ENCODE measurements around the gene SAC3D1. TPM values are rescaled to one million over a fixed set of nuclear protein-coding genes. Genes with fewer than 3 reads are reported as not detected.

SAC3D1 gene
- total and polyA plus RNA-seq, 2 of the 8 experiments (the other 6 are each of a cell fraction or from before 2014, with no cell fraction given): 19.4 to 25.8 TPM

GRCh38 chr11:65013888-65014725, 26.9 kb upstream of the SAC3D1 start, which contains the start of gene ARL2:
Gene ARL2 (plus strand): TSS chr11:65014160. CDS start chr11:65014208, 48 bp downstream.
- Histone ChIP-seq H3K4me3 (ENCODE audit: extremely low read depth in 1 of 4, insufficient read depth in 2 of 4, low read depth in 3 of 4, low read length in 4 of 4) (peak within 1 kb of the TSS; percentile 66 to 92 (median 86)), H3K36me3 (ENCODE audit: control insufficient read depth in 2 of 4, insufficient read depth in 4 of 4, low read length in 3 of 4) (peaks cover 0 to 9% (median 7%) of the 10 kb centered on the region in 4 experiments; a peak in 4 of 8 replicates), H3K4ac (replicated peaks; ENCODE audit: insufficient read length, low read depth, low read length) (peak within 1 kb of the TSS; percentile 65), H2BK5ac (ENCODE audit: low read depth, low read length) (0 out of 2 replicates have a peak within 1 kb of the TSS, but pooled peaks have one; percentile 30), H2AK5ac (ENCODE audit: low read depth, low read length) (no peak within 1 kb of the TSS), H4K8ac (ENCODE audit: extremely low read depth, insufficient read depth, low read length) (peak within 1 kb of the TSS; percentile 81), H2BK20ac (ENCODE audit: low read length) (no peak within 1 kb of the TSS), H3K18ac (ENCODE audit: extremely low read depth, low read length) (peak within 1 kb of the TSS; percentile 93), H3K56ac (replicated peaks; ENCODE audit: insufficient read length, low read depth, low read length) (peak within 1 kb of the TSS; percentile 90), H3K14ac (ENCODE audit: insufficient read length) (no peak within 1 kb of the TSS), H2BK12ac (ENCODE audit: low read depth, low read length) (0 out of 2 replicates have a peak within 1 kb of the TSS, but pooled peaks have one; percentile 71), H3K23ac (ENCODE audit: insufficient read length) (no peak within 1 kb of the TSS), H2BK15ac (ENCODE audit: low read length) (peak within 1 kb of the TSS; percentile 54; the same call in 1 of the 2 replicates), H3K4me1 (replicated peaks in 1 of 4; ENCODE audit: control insufficient read depth in 3 of 4, insufficient read depth in 4 of 4, low read length in 3 of 4) (peaks cover 0 to 7% (median under 1%) of the 10 kb centered on the region in 4 experiments; a peak in 4 of 7 replicates), H2AFZ (ENCODE audit: low read length) (peak within 1 kb of the TSS; percentile 1; the same call in 1 of the 2 replicates), H3K9me3 (ENCODE audit: insufficient read depth in 2 of 2, low read depth in 1 of 2, low read length in 1 of 2) (no peaks in the 10 kb centered on the region), H4K91ac (replicated peaks; ENCODE audit: insufficient read length, low read length) (peak within 1 kb of the TSS; percentile 52), H3K79me2 (ENCODE audit: control insufficient read depth in 1 of 2, insufficient read depth in 2 of 2, low read length in 2 of 2) (peaks cover 0 to 10% of the 10 kb centered on the region in 2 experiments; a peak in 1 of 4 replicates), H4K20me1 (replicated peaks in 1 of 2; ENCODE audit: control insufficient read depth in 1 of 2, insufficient read depth in 2 of 2, low read length in 2 of 2) (peaks cover 3 to 5% of the 10 kb centered on the region in 2 experiments), H2BK120ac (replicated peaks; ENCODE audit: low read depth, low read length) (no peak within 1 kb of the TSS), H3K79me1 (ENCODE audit: low read depth, low read length) (no peaks in the 10 kb centered on the region), H3K27me3 (replicated peaks in 1 of 4; ENCODE audit: control insufficient read depth in 3 of 4, extremely low read depth in 1 of 4, insufficient read depth in 3 of 4, low read length in 3 of 4) (no peaks in the 10 kb centered on the region), H4K5ac (ENCODE audit: insufficient read length, low read depth, low read length) (peak within 1 kb of the TSS; percentile 86), H3K27ac (ENCODE audit: low read depth, low read length) (peak within 1 kb of the TSS; percentile 88), H3K4me2 (ENCODE audit: insufficient read depth in 1 of 2, low read depth in 2 of 2, low read length in 2 of 2) (peak within 1 kb of the TSS; percentile 2 to 92), H3K23me2 (ENCODE audit: low read depth, low read length) (peaks cover 2% of the 10 kb centered on the region; the same call in 1 of the 2 replicates), H3K9ac (replicated peaks in 1 of 4; ENCODE audit: extremely low read depth in 1 of 4, low read depth in 3 of 4, low read length in 3 of 4) (peak within 1 kb of the TSS in 3 of 4 experiments; percentile 65 to 79 (median 73); a peak in 6 of 7 replicates)
- DNase-seq (ENCODE audit: low read depth in 1 of 2, low spot score in 2 of 2): peak; percentile 78 to 94
- no peak for FAIRE-seq
- 1% methylated on average over 82 of the region's 96 CpGs; no CpG with 5 or more reads in 1 of the 2 experiments for WGBS, 2 experiments (ENCODE audit: extremely low coverage in 1 of 2, insufficient coverage in 1 of 2, insufficient read length in 1 of 2, insufficient replicate concordance in 2 of 2, low coverage in 1 of 2, low lambda C conversion rate in 2 of 2, missing lambda C conversion rate in 1 of 2)
- POLR2A ChIA-PET (ENCODE audit: partially characterized antibody): interaction anchor here (0.7 to 3.7 kb wide), 20 partner anchors 9 to 235 kb away, joined by 3 to 20 read pairs (median 4); partner anchors contain the start of genes BATF2, FAU, GPHA2 and MRPL49
- CTCF ChIA-PET (ENCODE audit: partially characterized antibody): interaction anchor here (0.6 to 6.5 kb wide), 44 partner anchors 8 to 232 kb away, joined by 3 to 48 read pairs (median 5); partner anchors contain the start of genes BATF2, EHD1, NAALADL1 and SAC3D1
- TF ChIP-seq CREB1 (IDR thresholded peaks at IDR 0.05): peak; percentile 64
- peak; percentile 36; the same call in 1 of the 2 replicates for TF ChIP-seq BACH1 (IDR thresholded peaks at IDR 0.05; ENCODE audit: low read length)
- TF ChIP-seq RFX5 (IDR thresholded peaks at IDR 0.05; ENCODE audit: borderline replicate concordance, low read depth, low read length): no peak
- TF ChIP-seq CHD2 (IDR thresholded peaks at IDR 0.05; ENCODE audit: low read length): no peak
- TF ChIP-seq ASH2L (IDR thresholded peaks at IDR 0.05; ENCODE audit: low read length): peak; percentile 87
- TF ChIP-seq KDM1A (IDR thresholded peaks at IDR 0.05; ENCODE audit: borderline replicate concordance, low read length): no peak
- no peak for TF ChIP-seq HDAC6 (IDR thresholded peaks at IDR 0.05; ENCODE audit: low read depth, low read length)
- TF ChIP-seq RBBP5 (IDR thresholded peaks at IDR 0.05; ENCODE audit: borderline replicate concordance, low read depth, low read length): no peak
- peak; percentile 90 for TF ChIP-seq KDM4A (IDR thresholded peaks at IDR 0.05; ENCODE audit: low read depth, low read length, severe bottlenecking)
- no peak for TF ChIP-seq EP300 (IDR thresholded peaks at IDR 0.05; ENCODE audit: borderline replicate concordance in 1 of 2, low read depth in 2 of 2, low read length in 2 of 2)
- TF ChIP-seq ZNF274 (IDR thresholded peaks at IDR 0.05; ENCODE audit: borderline replicate concordance, extremely low read depth, low read length): no peak
